G401 (cell line): ENCODE measurements around the gene PDE3B. TPM values are rescaled to one million over a fixed set of nuclear protein-coding genes. Genes with fewer than 3 reads are reported as not detected.
"Not testable (repeated sequence)": the region's sequence is repeated elsewhere in the genome, so short reads cannot be mapped to it uniquely, and the experiment has no call there.

Experiments
- DNase-seq: peaks from one replicate; pipeline ENCODE4 v3.0.0-alpha.2; 2015; ENCODE audit warnings: low spot score
- in situ Hi-C: cut with HindIII; loops from 2 replicates; pipeline ENCODE4 v1.10.0; 2016; ENCODE audit warnings: low sequenced_read_pairs, mixed read lengths
- total RNA-seq: library from RNA; depleted of rRNA; stranded (reverse); fragments of >200 nt; shearing (Covaris generic); gene quantifications from 2 replicates; pipeline ENCODE4 v1.2.3, GENCODE V29; 2014

Gene PDE3B
- total RNA-seq, 1 experiment from 2014 or later = 9.8 TPM

- in situ Hi-C loops = no loop called here
- DNase-seq = no peak
Observed at GRCh38 chr11:14725150-14725549, 81.5 kb downstream of the PDE3B start.

GRCh38 chr11:14727215-14727614 lies 83.6 kb downstream of the PDE3B start:
- DNase-seq = no peak
- in situ Hi-C loops = no loop called here

GRCh38 chr11:14727746-14728145 lies 84.1 kb downstream of the PDE3B start:
- in situ Hi-C loops = no loop called here
- DNase-seq = no peak

GRCh38 chr11:14740539-14740938 lies 96.9 kb downstream of the PDE3B start:
- in situ Hi-C loops, DNase-seq: not testable (repeated sequence)

- DNase-seq = no peak
- in situ Hi-C loops = no loop called here
Observed at GRCh38 chr11:14741195-14741594, 97.6 kb downstream of the PDE3B start.

- in situ Hi-C loops = no loop called here
- no peak for DNase-seq
Observed at GRCh38 chr11:14742849-14743559, 99.4 kb downstream of the PDE3B start.

GRCh38 chr11:14743667-14744066 lies 100.1 kb downstream of the PDE3B start:
- in situ Hi-C loops, DNase-seq: not testable (repeated sequence)

- in situ Hi-C loops = no loop called here
- DNase-seq = no peak
Observed at GRCh38 chr11:14746857-14747395, 103.3 kb downstream of the PDE3B start.

- in situ Hi-C loops = no loop called here
Observed at GRCh38 chr11:14748090-14748489, 104.5 kb downstream of the PDE3B start.

GRCh38 chr11:14750911-14751310 lies 107.3 kb downstream of the PDE3B start:
- no peak for DNase-seq
- in situ Hi-C loops = no loop called here

More at GRCh38 chr11:14748090-14748489, 104.5 kb downstream of the PDE3B start:
- no peak for DNase-seq

- DNase-seq = no peak
- in situ Hi-C loops = no loop called here
Observed at GRCh38 chr11:14751975-14752407, 108.4 kb downstream of the PDE3B start.

- DNase-seq = no peak
- in situ Hi-C loops = no loop called here
Observed at GRCh38 chr11:14755140-14755539, 111.5 kb downstream of the PDE3B start.

- in situ Hi-C loops = no loop called here
- no peak for DNase-seq
Observed at GRCh38 chr11:14756349-14756748, 112.7 kb downstream of the PDE3B start.

GRCh38 chr11:14759300-14760012 lies 115.9 kb downstream of the PDE3B start:
- DNase-seq, in situ Hi-C loops: not testable (repeated sequence)

- in situ Hi-C loops = no loop called here
- DNase-seq = no peak
Observed at GRCh38 chr11:14764179-14764578, 120.6 kb downstream of the PDE3B start.

GRCh38 chr11:14764579-14765527 lies 121.2 kb downstream of the PDE3B start:
- in situ Hi-C loops = no loop called here

GRCh38 chr11:14766585-14766984 lies 123.0 kb downstream of the PDE3B start:
- DNase-seq = no peak
- in situ Hi-C loops = no loop called here

More at GRCh38 chr11:14764579-14765527, 121.2 kb downstream of the PDE3B start:
- DNase-seq = no peak

GRCh38 chr11:14768526-14769188 lies 125.1 kb downstream of the PDE3B start:
- in situ Hi-C loops = no loop called here
- DNase-seq = peak; percentile 37

- no peak for DNase-seq
- in situ Hi-C loops = no loop called here
Observed at GRCh38 chr11:14773755-14774154, 130.2 kb downstream of the PDE3B start.
